Retinal pigment epithelial cell (primary cell): Measurements from ENCODE around the gene SVBP.

Source experiments
- DNase-seq: peaks from one replicate; pipeline ENCODE4 v3.0.0-alpha.2; 2010; ENCODE audit warnings: low read depth
- H3K4me3 ChIP-seq: 2 replicates; pipeline ENCODE4 v1.5.1; 2011; ENCODE audit warnings: mild to moderate bottlenecking, low read length, control low read depth, moderate library complexity
- TF ChIP-seq, protein P1 (sequence below): conservative IDR thresholded peaks from 2 replicates; pipeline ENCODE4 v1.5.1; 2011; ENCODE audit warnings: low read depth, low read length, control low read depth, inconsistent platforms

Gene SVBP

DNA sequence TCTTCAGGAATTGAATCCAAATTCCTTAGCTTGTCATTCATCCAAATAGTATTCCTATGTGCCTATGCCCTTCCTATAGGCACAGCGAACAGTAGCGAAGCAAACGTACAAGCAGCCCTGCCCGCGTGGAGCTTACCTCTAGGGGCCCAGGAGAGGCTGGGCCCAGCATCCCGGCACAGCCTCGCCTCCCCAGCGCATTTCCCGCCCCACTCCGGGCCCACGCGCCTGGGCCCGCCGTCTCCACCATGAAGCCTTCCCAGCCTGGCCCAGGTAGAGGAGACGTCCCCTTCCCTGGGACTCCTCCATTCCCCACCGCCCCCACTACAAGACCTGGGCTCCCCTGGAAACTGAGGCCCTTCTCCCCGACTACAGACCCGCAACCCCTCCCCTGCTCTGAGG is 32.7 kb downstream of the SVBP start:
- TF ChIP-seq, protein P1, sequence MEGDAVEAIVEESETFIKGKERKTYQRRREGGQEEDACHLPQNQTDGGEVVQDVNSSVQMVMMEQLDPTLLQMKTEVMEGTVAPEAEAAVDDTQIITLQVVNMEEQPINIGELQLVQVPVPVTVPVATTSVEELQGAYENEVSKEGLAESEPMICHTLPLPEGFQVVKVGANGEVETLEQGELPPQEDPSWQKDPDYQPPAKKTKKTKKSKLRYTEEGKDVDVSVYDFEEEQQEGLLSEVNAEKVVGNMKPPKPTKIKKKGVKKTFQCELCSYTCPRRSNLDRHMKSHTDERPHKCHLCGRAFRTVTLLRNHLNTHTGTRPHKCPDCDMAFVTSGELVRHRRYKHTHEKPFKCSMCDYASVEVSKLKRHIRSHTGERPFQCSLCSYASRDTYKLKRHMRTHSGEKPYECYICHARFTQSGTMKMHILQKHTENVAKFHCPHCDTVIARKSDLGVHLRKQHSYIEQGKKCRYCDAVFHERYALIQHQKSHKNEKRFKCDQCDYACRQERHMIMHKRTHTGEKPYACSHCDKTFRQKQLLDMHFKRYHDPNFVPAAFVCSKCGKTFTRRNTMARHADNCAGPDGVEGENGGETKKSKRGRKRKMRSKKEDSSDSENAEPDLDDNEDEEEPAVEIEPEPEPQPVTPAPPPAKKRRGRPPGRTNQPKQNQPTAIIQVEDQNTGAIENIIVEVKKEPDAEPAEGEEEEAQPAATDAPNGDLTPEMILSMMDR, result no peak
- peak overlapping the region; percentile 37 for H3K4me3 ChIP-seq
- DNase-seq, result no peak

DNA sequence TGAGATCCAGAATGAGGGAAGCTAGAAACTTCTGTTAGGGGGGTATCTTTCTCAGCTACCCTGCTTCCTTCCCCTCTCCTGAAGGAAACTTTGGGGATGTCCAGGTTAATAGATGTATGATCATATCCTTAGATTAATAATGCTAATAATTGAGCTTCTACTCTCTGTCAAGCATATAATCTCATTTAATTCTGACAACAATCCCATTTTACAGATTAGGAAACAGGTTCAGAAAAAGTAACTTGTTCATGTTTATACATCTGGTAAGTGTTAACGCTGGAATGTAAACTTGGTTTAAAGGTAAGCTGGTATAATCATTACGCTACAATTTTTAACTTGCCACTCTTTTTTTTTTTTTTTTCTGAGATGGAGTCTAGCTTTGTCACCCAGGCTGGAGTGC is 34.1 kb downstream of the SVBP start:
- DNase-seq, result no peak
- no peak overlapping the region for H3K4me3 ChIP-seq
- TF ChIP-seq, protein P1, result no peak

DNA sequence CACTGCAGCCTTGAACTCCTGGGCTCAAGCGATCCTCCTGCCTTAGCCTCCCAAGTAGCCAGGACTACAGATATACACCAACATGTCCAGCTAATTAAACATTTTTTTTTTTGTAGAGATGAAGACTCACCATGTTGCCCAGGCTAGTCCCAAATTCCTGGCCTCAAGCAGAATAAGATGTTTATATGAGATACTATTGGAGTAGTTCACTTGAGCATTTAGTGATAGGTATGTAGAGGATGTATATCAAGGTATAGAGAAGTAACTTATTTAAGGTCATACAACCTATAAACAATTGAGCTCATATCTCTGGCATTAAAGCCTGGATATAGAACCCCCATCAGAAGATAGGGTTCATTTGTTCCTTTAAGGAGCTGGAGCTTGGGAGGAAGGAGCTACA is 37.0 kb downstream of the SVBP start:
- H3K4me3 ChIP-seq, result no peak overlapping the region
- no peak for DNase-seq
- TF ChIP-seq, protein P1, result no peak

DNA sequence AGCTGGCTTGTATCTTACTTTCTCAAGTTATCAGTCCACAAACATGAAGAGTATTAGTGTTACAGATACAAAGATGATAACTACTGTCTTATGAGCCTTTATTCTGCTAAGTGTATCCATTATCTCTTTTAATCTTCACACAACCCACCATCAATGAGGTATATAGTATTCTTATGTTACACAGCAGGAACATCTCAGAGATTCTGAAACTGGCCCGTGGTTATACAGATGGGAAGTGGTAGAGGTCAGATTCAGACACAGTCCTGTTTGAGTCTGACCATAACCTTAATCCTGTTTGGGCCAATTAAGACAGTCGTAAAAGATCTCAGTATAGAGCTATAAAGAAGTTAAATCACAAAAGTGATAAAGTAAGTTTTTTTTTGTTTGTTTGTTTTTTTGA is 37.5 kb downstream of the SVBP start:
- TF ChIP-seq, protein P1, result no peak
- no peak for DNase-seq
- no peak overlapping the region for H3K4me3 ChIP-seq

DNA sequence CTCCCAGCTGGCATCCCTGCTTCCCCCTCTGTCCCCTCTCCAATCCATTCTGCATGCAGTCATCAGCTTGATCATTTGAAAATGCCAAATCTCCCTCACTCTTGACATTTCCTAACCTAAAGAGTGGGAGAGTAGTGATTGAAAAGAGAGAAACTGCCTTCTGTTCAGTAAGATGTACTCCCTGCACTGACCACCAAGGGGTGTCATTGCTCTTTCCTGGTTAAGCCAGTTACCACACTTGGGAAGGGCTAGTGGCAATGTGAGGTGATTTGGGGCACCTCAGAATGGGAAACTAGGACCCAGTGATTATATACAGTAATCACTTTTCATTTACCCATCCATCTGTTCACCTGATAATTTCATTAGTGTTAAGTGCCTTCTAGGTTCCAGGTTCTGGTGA is 39.3 kb downstream of the SVBP start:
- no peak overlapping the region for H3K4me3 ChIP-seq
- TF ChIP-seq, protein P1, result peak; percentile 84
- no peak for DNase-seq

DNA sequence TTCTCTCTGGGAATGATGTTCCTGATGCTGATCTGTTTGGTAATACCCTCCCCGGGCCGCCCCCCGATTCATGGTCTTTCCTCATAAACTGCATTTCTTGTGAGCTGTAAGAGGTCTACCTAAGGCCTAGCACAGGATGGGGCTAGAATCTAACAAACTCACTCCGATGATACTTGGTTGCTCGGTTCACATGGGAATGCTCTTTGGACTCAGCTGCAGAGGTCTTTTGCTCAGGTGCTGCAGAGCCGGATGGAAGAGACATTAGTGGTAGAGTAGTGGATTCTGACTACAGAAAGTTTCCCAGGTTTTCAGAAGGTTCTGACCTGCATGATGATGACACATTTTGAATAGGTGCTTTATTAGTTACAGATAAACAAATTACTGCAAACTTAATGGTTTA is 40.7 kb downstream of the SVBP start:
- TF ChIP-seq, protein P1, result no peak
- DNase-seq, result no peak
- H3K4me3 ChIP-seq, result no peak overlapping the region

DNA sequence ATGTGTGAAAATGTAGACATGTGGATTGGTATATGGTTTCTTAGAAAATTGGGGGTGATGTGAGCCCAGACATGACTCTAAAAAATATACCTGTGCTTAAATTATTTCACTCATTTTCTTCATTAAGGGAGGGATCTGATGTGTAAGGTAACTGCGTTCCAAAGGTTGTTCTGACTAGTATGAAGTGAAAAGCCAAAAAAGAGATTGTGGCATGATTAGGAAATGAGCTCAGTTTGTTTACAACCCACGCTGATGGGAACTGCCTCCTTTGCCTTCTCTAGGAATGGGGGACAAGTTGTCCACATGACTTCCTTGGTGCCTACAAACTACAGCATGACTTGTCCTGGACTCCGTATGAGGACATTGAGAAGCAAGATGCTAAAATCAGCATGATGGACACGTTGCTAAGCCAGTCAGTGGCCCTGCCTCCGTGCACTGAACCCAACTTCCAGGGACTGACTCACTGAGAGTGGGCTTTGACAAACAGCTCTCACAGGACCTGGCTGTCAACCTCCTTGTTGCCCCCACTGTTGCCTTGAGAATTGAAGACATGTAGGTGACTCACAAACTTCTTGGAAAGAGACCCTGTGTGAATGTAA is 42.2 kb downstream of the SVBP start:
- TF ChIP-seq, protein P1, result no peak
- no peak overlapping the region for H3K4me3 ChIP-seq
- no peak for DNase-seq
